GM12874 (cell line): ENCODE data around the gene BRWD1.

Experiments used
- CTCF ChIP-seq: IDR thresholded peaks from 2 replicates; pipeline ENCODE4 v1.5.1; 2011; ENCODE audit warnings: low read depth, mild to moderate bottlenecking, control low read depth, low read length, moderate library complexity; ENCODE audit not compliant: insufficient read depth

The BRWD1 gene

GRCh38 chr21:39183272-39184049 is 130.0 kb downstream of the BRWD1 start, which contains the start of gene PSMG1:
Gene PSMG1 (minus strand): TSS chr21:39183451. CDS start chr21:39183385, 66 bp downstream.
- no peak for TF ChIP-seq CTCF

- no peak for TF ChIP-seq CTCF
Observed at GRCh38 chr21:39182484-39183271, 130.8 kb downstream of the BRWD1 start.

GRCh38 chr21:39182016-39182415 is 131.4 kb downstream of the BRWD1 start:
- TF ChIP-seq CTCF = no peak

- no peak for TF ChIP-seq CTCF
Observed at GRCh38 chr21:39181205-39181818, 132.1 kb downstream of the BRWD1 start.

GRCh38 chr21:39180429-39181019 is 132.9 kb downstream of the BRWD1 start:
- TF ChIP-seq CTCF = peak; percentile 30; the same call in 1 of the 2 replicates

GRCh38 chr21:39178421-39178820 is 135.0 kb downstream of the BRWD1 start:
- no peak for TF ChIP-seq CTCF

- TF ChIP-seq CTCF = no peak
Observed at GRCh38 chr21:39176271-39176709, 137.1 kb downstream of the BRWD1 start.
